HCT116 (cell line): ENCODE measurements around the gene ATAD3C. TPM values are rescaled to one million over a fixed set of nuclear protein-coding genes. Genes with fewer than 3 reads are reported as not detected.

ENCODE experiments used
- ATAC-seq: fragments of 200-7000 bp; cut with Tn5 transposase; 2 replicates; pipeline ENCODE4 v1.9.1; 2020; ENCODE audit warnings: mild to moderate bottlenecking, moderate library complexity
- BruUV-seq: library from RNA; stranded (reverse); fragments of 400-500 nt; replicated peaks from 2 replicates; lab custom pipeline; 2021; lab: Mats Ljungman, UMichigan
- CTCF ChIA-PET: fragments of 300-600 bp; sonication (Branson Sonifier 250); formaldehyde crosslinking; loops from one replicate; lab custom pipeline; 2021; ENCODE audit warnings: antibody characterized with exemption; lab: Charles Lee
- POLR2A ChIA-PET: fragments of 300-600, 350-600 bp; sonication (Branson Sonifier 250); formaldehyde crosslinking; loops from one replicate; lab custom pipeline; 2021; ENCODE audit warnings: antibody characterized with exemption; lab: Charles Lee
- RAD21 ChIA-PET, 2 experiments: fragments of 300-600 bp; sonication (Branson Sonifier 250); formaldehyde crosslinking; loops; one replicate each; lab custom pipeline; 2023; ENCODE audit warnings: low total read pairs in 2 of 2; ENCODE audit not compliant: uncharacterized antibody in 2 of 2, unreplicated experiment in 2 of 2, low non-redundant PET in 1 of 2; lab: Charles Lee
- DNase-seq: peaks from one replicate; pipeline ENCODE4 v3.0.0-alpha.2; 2010; ENCODE audit warnings: low read depth, low spot score
- H2AFZ ChIP-seq: fragments of 200-600 bp; shearing (Covaris generic), sonication (generic); 2 replicates; pipeline ENCODE4 v1.6.1; 2017; ENCODE audit warnings: low read depth, mixed run types, mixed read lengths, antibody characterized with exemption, low read length; ENCODE audit not compliant: poor library complexity, severe bottlenecking
- H3K27ac ChIP-seq: 2 replicates; pipeline ENCODE4 v1.5.1; 2012; ENCODE audit warnings: low read depth, low read length
- H3K27me3 ChIP-seq: fragments of 200-600 bp; sonication (generic); 2 replicates; pipeline ENCODE4 v1.6.1; 2016; ENCODE audit warnings: mixed run types, low read length, mixed read lengths; ENCODE audit not compliant: insufficient read depth
- H3K36me3 ChIP-seq, 2 experiments: fragments of 200-500 bp in 1 of 2; fragments of 200-600 bp in 1 of 2; sonication (Bioruptor generic) in 1 of 2; sonication (generic) in 1 of 2; 2 replicates each; pipeline versions ENCODE4 v1.5.1 to v1.6.1; 2014 to 2016; ENCODE audit warnings: low read length in 2 of 2, inconsistent platforms in 1 of 2, mixed read lengths in 1 of 2, mixed run types in 1 of 2; ENCODE audit not compliant: insufficient read depth in 2 of 2, control insufficient read depth in 1 of 2
- H3K4me1 ChIP-seq, 2 experiments: fragments of 200-600 bp in 1 of 2; sonication (generic) in 1 of 2; 2 replicates each; pipeline versions ENCODE4 v1.5.1 to v1.6.1; 2012 to 2017; ENCODE audit warnings: low read length in 2 of 2, inconsistent platforms in 1 of 2, mild to moderate bottlenecking in 1 of 2, mixed read lengths in 1 of 2, mixed run types in 1 of 2, moderate library complexity in 1 of 2; ENCODE audit not compliant: insufficient read depth in 2 of 2, control insufficient read depth in 1 of 2
- H3K4me2 ChIP-seq: fragments of 200-600 bp; sonication (generic); 2 replicates; pipeline ENCODE4 v1.6.1; 2017; ENCODE audit warnings: mixed run types, low read length, mixed read lengths
- H3K4me3 ChIP-seq, 2 experiments: fragments of 200-600 bp in 1 of 2; sonication (generic) in 1 of 2; replicated peaks in 1 of 2; 2 replicates each; pipeline ENCODE4 v1.5.1; 2011 to 2016; ENCODE audit warnings: low read length in 2 of 2, control low read depth in 1 of 2, low read depth in 1 of 2, mild to moderate bottlenecking in 1 of 2, mixed read lengths in 1 of 2, mixed run types in 1 of 2
- H3K79me2 ChIP-seq: fragments of 200-600 bp; sonication (generic); 2 replicates; pipeline ENCODE4 v1.6.1; 2017; ENCODE audit warnings: mild to moderate bottlenecking, mixed run types, low read length, moderate library complexity, mixed read lengths; ENCODE audit not compliant: insufficient read depth
- H3K9ac ChIP-seq: fragments of 200-600 bp; sonication (generic); 2 replicates; pipeline ENCODE4 v1.6.1; 2016; ENCODE audit warnings: low read length, mixed read lengths
- H3K9me2 ChIP-seq: fragments of 200-600 bp; sonication (generic), shearing (Covaris generic); 2 replicates; pipeline ENCODE4 v1.6.1; 2017; ENCODE audit warnings: mixed run types, mild to moderate bottlenecking, moderate library complexity; ENCODE audit not compliant: insufficient read depth
- H3K9me3 ChIP-seq, 2 experiments: fragments of 200-500 bp in 1 of 2; fragments of 200-600 bp in 1 of 2; sonication (Bioruptor generic) in 1 of 2; sonication (generic) in 1 of 2; 2 replicates each; pipeline ENCODE4 v1.6.1; 2014 to 2017; ENCODE audit warnings: low read length in 2 of 2, mixed read lengths in 2 of 2, inconsistent platforms in 1 of 2, low read depth in 1 of 2, mild to moderate bottlenecking in 1 of 2, mixed run types in 1 of 2, moderate library complexity in 1 of 2; ENCODE audit not compliant: control insufficient read depth in 1 of 2, insufficient read depth in 1 of 2
- H4K20me1 ChIP-seq: fragments of 200-600 bp; sonication (generic), shearing (Covaris generic); 2 replicates; pipeline ENCODE4 v1.6.1; 2017; ENCODE audit warnings: mixed run types, mild to moderate bottlenecking, moderate library complexity; ENCODE audit not compliant: insufficient read depth
- CBX3 ChIP-seq: IDR thresholded peaks from 2 replicates; pipeline ENCODE4 v1.6.1; 2012; ENCODE audit warnings: low read depth
- POLR2AphosphoS5 ChIP-seq: IDR thresholded peaks from 2 replicates; pipeline ENCODE4 v1.6.1; 2011; ENCODE audit warnings: mild to moderate bottlenecking, low read depth, low read length, moderate library complexity
- SRF ChIP-seq: IDR thresholded peaks from 2 replicates; pipeline ENCODE4 v1.6.1; 2012; ENCODE audit warnings: low read depth
- intact Hi-C: fragments of 100-400 bp; cut with micrococcal nuclease; formaldehyde crosslinking; loops from 2 replicates; pipeline ENCODE4 v1.10.0; 2022
- total RNA-seq: library from RNA; stranded (reverse); gene quantifications from one replicate; pipeline ENCODE4 v1.2.1, GENCODE V29; 2021; ENCODE audit not compliant: unreplicated experiment

The ATAD3C gene
- total RNA-seq, 1 experiment from 2014 or later = 0.61 TPM

DNA sequence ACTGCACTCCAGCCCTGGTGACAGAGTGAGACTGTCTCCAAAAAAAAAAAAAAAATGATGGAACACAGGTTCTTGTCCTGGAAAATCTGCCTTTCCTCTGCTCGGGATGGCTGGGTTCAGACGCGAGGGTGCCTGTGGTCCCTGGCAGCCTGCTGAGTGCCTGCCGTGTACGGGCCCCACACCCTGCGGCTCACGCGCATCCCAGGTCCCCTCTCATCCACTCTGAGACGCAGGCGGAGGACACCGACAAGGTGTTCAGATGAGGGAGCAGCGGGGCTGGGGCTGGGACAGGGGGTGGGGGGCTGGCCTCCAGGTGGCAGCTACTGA, 24.1 kb upstream of the ATAD3C start:
- POLR2A ChIA-PET = no interaction called here
- DNase-seq (no peak), ATAC-seq (no peak)
- H3K9ac ChIP-seq = no peak overlapping the region
- H3K9me2 ChIP-seq = no peaks in the 10 kb centered on the region
- no peak overlapping the region for H3K4me2 ChIP-seq
- H3K27ac ChIP-seq = no peak overlapping the region
- RAD21 ChIA-PET = interaction anchor here in 1 of 2 experiments (0.9 kb wide), 1 partner anchor 9 kb away, joined by 3 read pairs; no protein-coding TSS in a partner anchor
- no peaks in the 10 kb centered on the region for H3K27me3 ChIP-seq
- H4K20me1 ChIP-seq = no peaks in the 10 kb centered on the region
- H3K4me1 ChIP-seq = peaks cover 23 to 50% of the 10 kb centered on the region in 2 experiments
- H3K36me3 ChIP-seq = no peaks in the 10 kb centered on the region
- intact Hi-C loops = no loop called here
- H3K79me2 ChIP-seq = no peaks in the 10 kb centered on the region
- no TSS peak for BruUV-seq
- no peak for TF ChIP-seq SRF
- no peak overlapping the region for H2AFZ ChIP-seq
- no peak overlapping the region for H3K4me3 ChIP-seq
- CTCF ChIA-PET = no interaction called here
- no peaks in the 10 kb centered on the region for H3K9me3 ChIP-seq

DNA sequence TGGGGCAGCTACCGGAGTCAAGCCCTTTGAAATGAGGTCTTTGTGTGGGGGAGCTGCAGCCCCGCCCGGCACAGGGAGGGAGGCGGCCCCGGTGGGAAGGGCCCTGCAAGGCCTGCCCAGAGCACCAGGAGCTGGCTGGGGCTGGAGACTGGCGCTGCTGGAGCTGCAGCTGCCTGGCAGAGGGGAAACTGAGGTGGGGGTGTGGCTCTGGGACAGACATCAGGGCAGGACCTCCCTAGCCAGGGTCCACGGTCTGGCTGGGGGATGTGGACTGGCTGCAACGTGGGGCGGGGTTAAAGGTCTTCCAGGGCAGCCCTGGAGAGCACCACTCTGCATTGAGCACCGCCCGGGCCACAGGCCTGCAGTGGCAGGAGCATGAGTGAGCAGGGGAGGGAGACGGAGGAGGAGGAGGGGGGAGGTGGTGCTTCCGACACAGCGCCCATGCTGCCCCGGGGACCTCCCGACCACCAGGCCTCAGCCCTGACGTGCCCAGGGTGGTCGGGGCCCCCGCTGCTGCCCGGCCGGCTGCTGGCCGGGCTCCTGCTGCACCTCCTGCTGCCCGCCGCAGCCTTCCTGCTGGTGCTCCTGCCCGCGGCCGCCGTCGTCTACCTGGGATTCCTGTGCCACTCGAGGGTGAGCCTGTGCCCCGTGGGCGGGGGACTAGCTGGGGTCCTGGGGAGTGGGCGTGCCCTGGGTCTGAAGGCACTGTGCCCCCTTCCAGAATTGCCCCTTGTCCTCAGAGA, 23.6 kb upstream of the ATAD3C start:
- POLR2A ChIA-PET = no interaction called here

More for the DNA sequence above, 23.6 kb upstream of the ATAD3C start:
- no peaks in the 10 kb centered on the region for H3K9me2 ChIP-seq
- H3K79me2 ChIP-seq = no peaks in the 10 kb centered on the region
- ATAC-seq (peak; percentile 30; the same call in 1 of the 2 replicates), DNase-seq (no peak)
- ChIA-PET CTCF (no interaction called here), RAD21 (no interaction called here)
- H3K9ac ChIP-seq = no peak overlapping the region
- no peak overlapping the region for H3K27ac ChIP-seq
- TF ChIP-seq CBX3 = no peak
- no peak for TF ChIP-seq POLR2AphosphoS5
- BruUV-seq = no TSS peak
- peaks cover 26 to 55% of the 10 kb centered on the region in 2 experiments for H3K4me1 ChIP-seq
- no peak overlapping the region for H3K4me2 ChIP-seq
- H2AFZ ChIP-seq = no peak overlapping the region
- H4K20me1 ChIP-seq = no peaks in the 10 kb centered on the region
- no peaks in the 10 kb centered on the region for H3K36me3 ChIP-seq
- no peaks in the 10 kb centered on the region for H3K27me3 ChIP-seq
- intact Hi-C loops = no loop called here
- H3K9me3 ChIP-seq = no peaks in the 10 kb centered on the region
- H3K4me3 ChIP-seq = no peak overlapping the region
